Kidney capillary endothelial cell (primary cell): ENCODE results near the gene CYB5A.
"Not testable (repeated sequence)": the region's sequence is repeated elsewhere in the genome, so short reads cannot be mapped to it uniquely, and the experiment has no call there.

Source experiments
- DNase-seq: peaks from one replicate; pipeline ENCODE4 v3.0.0-alpha.2; 2018; ENCODE audit warnings: low spot score

Gene CYB5A

GRCh38 chr18:74294526-74294925 lies 2.8 kb upstream of the CYB5A start:
- DNase-seq: no peak

GRCh38 chr18:74292982-74293381 lies 1.2 kb upstream of the CYB5A start:
- DNase-seq: not testable (repeated sequence)

- DNase-seq: no peak
Measured at GRCh38 chr18:74292541-74292858, 737 bp upstream of the CYB5A start.

DNA sequence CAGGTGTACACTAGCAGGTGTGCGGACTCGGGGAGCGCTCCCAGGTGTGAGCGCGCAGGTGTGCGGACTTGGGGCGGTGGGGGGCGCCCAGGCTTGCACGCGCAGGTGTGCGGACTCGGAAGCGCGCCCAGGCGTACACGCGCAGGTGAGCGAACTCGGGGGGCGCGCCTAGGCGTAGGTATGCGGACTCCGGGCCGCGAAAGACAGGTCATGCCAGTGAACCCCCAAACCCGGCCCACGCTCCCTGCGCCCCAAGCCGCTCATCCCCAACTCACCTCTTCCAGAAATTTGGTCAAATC lies 342 bp downstream of the CYB5A start:
- DNase-seq: no peak

- no peak for DNase-seq
Measured at GRCh38 chr18:74290794-74291471, 830 bp downstream of the CYB5A start.

GRCh38 chr18:74290021-74290420 lies 1.7 kb downstream of the CYB5A start:
- no peak for DNase-seq

DNA sequence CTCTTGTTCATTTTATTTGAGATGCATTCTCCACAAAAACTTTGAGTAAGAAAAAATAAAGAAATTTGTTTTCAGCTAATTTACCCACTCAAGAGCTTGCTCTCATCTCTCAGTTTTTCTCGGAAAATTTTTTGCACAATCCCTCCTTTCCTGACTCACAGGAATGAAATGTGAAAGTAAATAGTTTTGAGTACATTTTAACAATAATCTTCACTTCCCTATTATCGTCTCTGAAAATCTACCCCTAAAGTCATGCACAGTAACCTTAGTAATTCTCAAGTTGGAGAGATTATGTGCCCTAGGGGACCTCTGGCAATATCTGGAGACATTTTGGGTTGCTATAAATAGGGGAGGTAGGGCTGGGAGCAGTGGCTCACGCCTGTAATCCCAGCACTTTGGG lies 2.6 kb downstream of the CYB5A start:
- DNase-seq: no peak

GRCh38 chr18:74288730-74289129 lies 3.0 kb downstream of the CYB5A start:
- DNase-seq: no peak

DNA sequence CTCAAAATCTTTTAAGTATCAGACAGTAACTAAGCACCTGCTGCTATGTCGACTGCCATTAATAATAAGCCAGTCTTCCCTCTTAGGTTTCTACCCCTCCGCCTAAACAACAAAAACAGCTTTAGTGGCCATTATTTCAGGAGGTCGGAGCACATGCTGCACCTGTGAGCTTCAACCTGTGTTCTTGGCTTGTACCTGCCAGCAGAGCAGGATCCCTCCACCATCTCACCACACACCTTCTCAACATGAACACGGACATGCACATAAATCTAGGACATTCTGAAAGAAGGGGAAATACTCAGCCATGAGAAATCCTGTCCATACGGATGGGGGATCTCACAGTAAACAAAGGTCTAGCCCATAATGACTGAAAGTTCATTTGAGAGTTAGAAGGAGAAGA lies 3.7 kb downstream of the CYB5A start:
- no peak for DNase-seq

- DNase-seq: no peak
Measured at GRCh38 chr18:74286856-74287255, 4.9 kb downstream of the CYB5A start.

DNA sequence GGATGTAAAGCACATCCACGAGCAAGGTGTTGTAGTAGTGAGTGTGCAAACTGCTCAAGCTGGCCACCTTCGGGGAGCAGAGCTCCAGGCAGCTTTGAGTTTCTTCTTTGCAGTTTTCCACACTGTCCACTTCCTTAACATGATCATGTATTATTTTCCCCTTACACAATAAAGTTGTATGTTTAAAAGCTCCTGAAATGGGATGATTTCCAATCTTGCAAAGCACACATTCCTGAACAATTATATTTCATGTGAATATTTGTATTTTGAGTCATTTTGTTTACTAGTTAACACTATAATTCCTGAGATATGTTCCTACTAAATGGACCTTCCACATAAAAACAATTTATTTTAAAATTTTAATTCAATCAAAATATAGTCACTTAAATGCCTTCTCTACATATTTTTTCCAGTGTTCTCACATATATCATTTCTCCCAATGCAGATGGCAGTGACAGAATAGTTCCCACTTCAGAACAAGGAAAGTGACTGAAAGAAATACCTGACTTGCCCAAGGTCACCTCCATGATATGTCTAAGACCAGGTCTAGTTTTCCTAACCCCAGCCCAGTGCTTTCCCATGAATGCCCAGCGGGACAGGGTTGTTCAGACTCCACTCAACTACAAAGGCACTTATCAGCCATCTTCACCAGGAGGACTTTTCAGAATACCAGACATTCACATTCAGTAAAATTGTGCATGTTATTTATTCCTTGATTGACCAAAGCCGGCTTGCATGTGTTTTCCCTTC lies 5.5 kb downstream of the CYB5A start:
- DNase-seq: no peak

GRCh38 chr18:74285583-74285982 lies 6.2 kb downstream of the CYB5A start:
- not testable (repeated sequence) for DNase-seq

GRCh38 chr18:74284980-74285355 lies 6.8 kb downstream of the CYB5A start:
- no peak for DNase-seq

- no peak for DNase-seq
Measured at GRCh38 chr18:74284191-74284979, 7.4 kb downstream of the CYB5A start.

DNA sequence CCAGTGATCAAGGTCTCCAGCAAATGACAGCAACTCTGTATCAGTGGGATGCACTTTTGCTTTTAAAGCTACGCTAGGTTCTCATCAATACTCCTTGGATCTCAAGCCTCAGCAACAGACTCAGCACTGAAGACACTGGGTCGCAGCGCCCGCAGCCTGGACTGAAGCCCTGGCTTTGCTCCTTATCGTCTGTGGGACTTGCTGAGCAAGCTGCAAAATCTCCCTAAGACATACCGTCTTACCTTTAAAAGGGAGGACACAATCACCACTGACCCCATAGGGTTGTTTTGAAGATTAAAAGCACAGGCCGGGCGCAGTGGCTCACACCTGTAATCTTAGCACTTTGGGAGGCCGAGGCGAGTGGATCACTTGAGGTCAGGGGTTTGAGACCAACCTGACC lies 8.1 kb downstream of the CYB5A start:
- DNase-seq: no peak

DNA sequence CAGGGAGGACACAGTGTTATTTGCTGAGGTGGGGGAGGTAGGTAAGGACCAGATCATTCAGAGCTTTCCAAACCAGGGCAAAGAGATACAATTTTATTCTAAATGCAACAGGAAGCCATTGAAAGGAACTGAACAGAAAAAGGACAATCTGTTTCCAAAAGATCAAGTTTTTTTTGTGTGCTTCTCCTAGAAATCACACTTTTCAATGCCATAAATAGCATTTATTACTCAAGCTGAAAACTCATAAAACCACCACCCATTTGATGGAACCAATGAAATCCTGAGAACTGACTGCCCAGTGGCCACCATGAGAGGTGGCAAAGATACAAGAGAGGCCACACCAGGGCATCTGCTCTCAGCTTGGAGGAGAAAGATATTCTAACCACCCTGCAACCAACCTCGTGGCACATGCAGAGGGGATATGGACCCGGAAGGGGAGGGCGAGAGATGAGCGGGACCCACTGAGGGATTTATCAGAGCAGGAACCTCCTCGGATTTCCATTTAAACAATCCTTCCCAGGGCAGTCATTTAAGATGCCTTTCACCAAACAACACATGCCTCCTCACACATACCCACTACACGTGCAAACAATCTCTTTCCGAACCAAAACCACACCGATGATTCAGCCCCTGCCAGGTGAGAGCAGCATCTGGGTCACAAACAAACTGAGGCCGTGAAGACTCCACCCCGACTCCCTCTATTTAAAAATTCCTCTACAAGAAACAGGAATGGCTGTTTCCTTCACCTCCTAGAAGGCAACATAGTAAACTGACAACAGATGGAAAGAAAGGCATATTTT lies 8.8 kb downstream of the CYB5A start:
- DNase-seq: no peak

DNA sequence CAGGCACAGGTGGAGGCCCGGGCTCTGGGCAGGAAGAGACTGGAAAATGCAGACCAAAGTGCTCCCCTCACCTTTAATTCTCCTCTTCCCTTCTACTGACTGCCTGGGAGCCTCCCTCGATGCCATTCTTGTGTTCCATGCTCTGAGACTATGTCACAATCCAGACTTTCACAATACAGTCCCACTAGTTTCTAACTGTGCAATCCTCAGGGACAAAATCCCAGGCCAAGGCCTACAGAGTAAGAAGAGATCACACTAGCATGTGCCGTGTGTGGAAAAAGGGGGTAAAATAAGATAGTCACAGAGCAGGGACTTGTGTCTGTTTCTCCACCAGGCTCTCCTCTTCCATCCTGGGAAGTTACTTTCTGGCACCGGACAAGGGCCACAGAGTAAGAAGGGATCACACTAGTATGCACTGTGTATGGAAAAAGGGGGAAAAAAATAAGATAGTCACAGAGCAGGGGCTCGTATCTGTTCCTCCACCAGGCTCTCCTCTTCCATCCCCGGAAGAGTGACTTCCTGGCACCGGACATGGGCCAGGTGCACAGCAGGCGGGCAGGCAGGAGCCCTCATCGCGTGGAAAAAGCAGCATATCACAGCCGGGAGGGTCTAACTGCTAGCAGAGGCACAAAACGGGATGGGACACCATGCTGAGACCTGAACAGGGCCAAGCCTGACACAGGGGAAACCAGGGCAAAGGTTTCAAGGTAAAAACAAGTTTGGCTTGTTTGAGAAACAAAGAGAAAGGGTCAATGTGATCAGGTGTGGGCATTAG lies 9.6 kb downstream of the CYB5A start:
- DNase-seq: no peak

DNA sequence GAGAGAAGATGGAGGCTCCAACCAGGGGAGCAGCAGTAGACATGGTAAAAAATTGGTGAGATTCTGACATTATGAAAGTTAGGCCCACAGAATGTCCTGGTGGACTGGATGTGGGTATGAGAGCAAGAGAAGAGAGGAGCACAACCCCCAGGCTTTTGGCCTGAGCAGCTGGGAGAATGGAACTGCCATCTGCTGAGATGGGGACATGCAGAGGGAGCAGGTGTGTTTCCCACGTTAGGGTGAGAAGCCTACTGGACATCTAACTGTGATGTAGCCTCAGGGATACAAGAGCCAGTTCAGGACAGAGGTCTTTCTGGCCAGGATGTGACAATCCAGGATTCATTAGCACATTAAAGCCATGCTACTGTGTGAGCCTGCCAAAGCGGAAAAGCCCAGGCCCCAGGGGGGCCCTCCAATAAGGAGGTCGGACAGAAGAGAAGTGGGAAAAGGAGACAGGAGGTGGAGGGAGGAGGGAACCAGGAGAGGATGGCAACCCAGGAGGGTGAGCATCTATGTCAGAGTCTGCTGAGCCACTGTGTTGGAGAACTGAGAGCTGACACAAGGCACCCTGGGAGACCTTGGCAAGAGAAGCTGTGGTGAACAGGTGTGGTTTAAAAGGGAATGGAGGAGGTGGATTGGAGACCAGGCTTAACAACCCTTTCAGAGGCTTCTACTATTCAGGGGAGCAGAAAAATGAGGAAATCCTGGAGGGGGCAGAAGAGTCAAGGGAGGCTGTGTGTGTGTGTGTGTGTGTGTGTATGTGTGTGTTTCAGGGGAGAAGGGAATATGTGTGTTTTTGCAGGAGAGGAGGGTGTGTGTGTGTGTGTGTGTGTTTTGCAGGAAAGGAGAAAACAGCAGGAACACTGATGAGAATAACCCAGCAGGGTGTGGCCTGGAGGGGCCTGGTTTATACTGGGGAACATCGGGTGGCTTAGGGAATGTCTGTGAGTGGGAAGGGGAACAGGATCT lies 10.5 kb downstream of the CYB5A start:
- DNase-seq: no peak

DNA sequence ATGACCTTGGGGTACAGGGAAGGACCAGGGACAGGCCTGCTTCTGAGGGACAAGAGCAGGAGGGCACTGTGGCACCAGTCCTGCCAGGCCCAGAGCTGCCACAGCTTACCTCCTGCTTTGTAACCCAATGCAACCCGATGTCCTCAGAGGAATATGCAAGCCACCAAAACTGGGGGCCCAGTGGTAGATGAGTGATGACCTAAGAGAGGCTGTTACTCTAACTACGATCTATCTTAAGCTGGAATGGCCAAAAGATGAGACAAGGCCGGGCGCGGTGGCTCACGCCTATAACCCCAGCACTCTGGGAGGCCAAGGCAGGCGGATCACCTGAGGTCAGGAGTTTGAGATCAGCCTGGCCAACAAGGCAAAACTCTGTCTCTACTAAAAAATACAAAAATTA lies 12.8 kb downstream of the CYB5A start:
- DNase-seq: no peak

GRCh38 chr18:74278058-74278457 lies 13.7 kb downstream of the CYB5A start:
- DNase-seq: no peak

GRCh38 chr18:74277296-74277695 lies 14.5 kb downstream of the CYB5A start:
- DNase-seq: no peak
